HEK293T (cell line): ENCODE results near the gene SLC24A1.

Source experiments
- BHLHE40 ChIP-seq: fragments of 450-650 bp; IDR thresholded peaks from 2 replicates; pipeline ENCODE4 v1.6.1; 2016; ENCODE audit warnings: mild to moderate bottlenecking, moderate library complexity, borderline replicate concordance
- ELF4 ChIP-seq: fragments of 450-650 bp; IDR thresholded peaks from 2 replicates; pipeline ENCODE4 v1.6.1; 2017; ENCODE audit warnings: antibody characterized with exemption
- FOXA1 ChIP-seq: fragments of 450-650 bp; IDR thresholded peaks from 2 replicates; pipeline ENCODE4 v1.6.1; 2016; ENCODE audit warnings: mild to moderate bottlenecking
- FOXK2 ChIP-seq: fragments of 450-650 bp; IDR thresholded peaks from 2 replicates; pipeline ENCODE4 v1.6.1; 2016; ENCODE audit warnings: mild to moderate bottlenecking

GRCh38 chr15:65646486-65646885, 24.7 kb downstream of the SLC24A1 start:
- no peak for TF ChIP-seq FOXK2
- no peak for TF ChIP-seq ELF4
- no peak for TF ChIP-seq BHLHE40
- no peak for TF ChIP-seq FOXA1
